HL-60 (cell line): ENCODE data around the gene IWS1.
"Not testable (repeated sequence)": the region's sequence is repeated elsewhere in the genome, so short reads cannot be mapped to it uniquely, and the experiment has no call there.

Experiments used
- POLR2AphosphoS5 ChIP-seq: IDR thresholded peaks from 2 replicates; pipeline ENCODE4 v1.6.1; 2012; ENCODE audit warnings: low read depth
- TF ChIP-seq, protein P1 (sequence below): IDR thresholded peaks from one replicate; pipeline ENCODE4 v1.5.1; 2011; ENCODE audit warnings: low read length, control low read depth, inconsistent platforms; ENCODE audit not compliant: insufficient read depth

DNA sequence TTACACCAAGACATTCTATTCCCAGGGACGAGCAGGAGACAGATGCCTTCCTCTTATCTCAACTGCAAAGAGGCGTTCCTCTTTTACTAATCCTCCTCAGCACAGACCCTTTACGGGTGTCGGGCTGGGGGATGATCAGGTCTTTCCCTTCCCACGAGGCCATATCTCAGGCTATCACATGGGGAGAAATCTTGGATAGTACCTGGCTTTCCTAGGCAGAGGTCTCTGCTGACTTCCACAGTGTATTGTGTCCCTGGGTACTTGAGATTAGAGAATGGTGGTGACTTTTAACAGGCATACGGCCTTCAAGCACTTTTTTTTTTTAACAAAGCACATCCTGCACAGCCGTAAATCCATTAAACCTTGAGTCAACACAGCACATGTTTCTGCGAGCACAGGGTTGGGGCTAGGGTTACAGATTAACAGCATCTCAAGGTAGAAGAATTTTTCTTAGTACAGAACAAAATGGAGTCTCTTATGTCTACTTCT is 16.8 kb upstream of the IWS1 start:
- TF ChIP-seq, protein P1, sequence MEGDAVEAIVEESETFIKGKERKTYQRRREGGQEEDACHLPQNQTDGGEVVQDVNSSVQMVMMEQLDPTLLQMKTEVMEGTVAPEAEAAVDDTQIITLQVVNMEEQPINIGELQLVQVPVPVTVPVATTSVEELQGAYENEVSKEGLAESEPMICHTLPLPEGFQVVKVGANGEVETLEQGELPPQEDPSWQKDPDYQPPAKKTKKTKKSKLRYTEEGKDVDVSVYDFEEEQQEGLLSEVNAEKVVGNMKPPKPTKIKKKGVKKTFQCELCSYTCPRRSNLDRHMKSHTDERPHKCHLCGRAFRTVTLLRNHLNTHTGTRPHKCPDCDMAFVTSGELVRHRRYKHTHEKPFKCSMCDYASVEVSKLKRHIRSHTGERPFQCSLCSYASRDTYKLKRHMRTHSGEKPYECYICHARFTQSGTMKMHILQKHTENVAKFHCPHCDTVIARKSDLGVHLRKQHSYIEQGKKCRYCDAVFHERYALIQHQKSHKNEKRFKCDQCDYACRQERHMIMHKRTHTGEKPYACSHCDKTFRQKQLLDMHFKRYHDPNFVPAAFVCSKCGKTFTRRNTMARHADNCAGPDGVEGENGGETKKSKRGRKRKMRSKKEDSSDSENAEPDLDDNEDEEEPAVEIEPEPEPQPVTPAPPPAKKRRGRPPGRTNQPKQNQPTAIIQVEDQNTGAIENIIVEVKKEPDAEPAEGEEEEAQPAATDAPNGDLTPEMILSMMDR: not testable (repeated sequence)
- TF ChIP-seq POLR2AphosphoS5: not testable (repeated sequence)
